PFSK-1 (cell line): Measurements from ENCODE around the gene NDST1.

Experiments
- POLR2AphosphoS5 ChIP-seq: IDR thresholded peaks from 2 replicates; pipeline ENCODE4 v1.6.1; 2012; ENCODE audit warnings: low read depth, mild to moderate bottlenecking, control low read depth, low read length, moderate library complexity
- TAF1 ChIP-seq: IDR thresholded peaks from 2 replicates; pipeline ENCODE4 v1.6.1; 2012; ENCODE audit warnings: low read length, control low read depth, borderline replicate concordance; ENCODE audit not compliant: insufficient read depth
- TF ChIP-seq, protein P1 (sequence below), 2 experiments: IDR thresholded peaks; 2 replicates each; pipeline versions ENCODE4 v1.6.1 to v1.8.0; 2011 to 2012; ENCODE audit warnings: low read depth in 2 of 2, low read length in 2 of 2, control low read depth in 1 of 2, inconsistent platforms in 1 of 2, mild to moderate bottlenecking in 1 of 2, moderate library complexity in 1 of 2; ENCODE audit not compliant: insufficient read depth in 1 of 2

GRCh38 chr5:150530423-150530822 is 22.5 kb downstream of the NDST1 start:
- TF ChIP-seq, protein P1, sequence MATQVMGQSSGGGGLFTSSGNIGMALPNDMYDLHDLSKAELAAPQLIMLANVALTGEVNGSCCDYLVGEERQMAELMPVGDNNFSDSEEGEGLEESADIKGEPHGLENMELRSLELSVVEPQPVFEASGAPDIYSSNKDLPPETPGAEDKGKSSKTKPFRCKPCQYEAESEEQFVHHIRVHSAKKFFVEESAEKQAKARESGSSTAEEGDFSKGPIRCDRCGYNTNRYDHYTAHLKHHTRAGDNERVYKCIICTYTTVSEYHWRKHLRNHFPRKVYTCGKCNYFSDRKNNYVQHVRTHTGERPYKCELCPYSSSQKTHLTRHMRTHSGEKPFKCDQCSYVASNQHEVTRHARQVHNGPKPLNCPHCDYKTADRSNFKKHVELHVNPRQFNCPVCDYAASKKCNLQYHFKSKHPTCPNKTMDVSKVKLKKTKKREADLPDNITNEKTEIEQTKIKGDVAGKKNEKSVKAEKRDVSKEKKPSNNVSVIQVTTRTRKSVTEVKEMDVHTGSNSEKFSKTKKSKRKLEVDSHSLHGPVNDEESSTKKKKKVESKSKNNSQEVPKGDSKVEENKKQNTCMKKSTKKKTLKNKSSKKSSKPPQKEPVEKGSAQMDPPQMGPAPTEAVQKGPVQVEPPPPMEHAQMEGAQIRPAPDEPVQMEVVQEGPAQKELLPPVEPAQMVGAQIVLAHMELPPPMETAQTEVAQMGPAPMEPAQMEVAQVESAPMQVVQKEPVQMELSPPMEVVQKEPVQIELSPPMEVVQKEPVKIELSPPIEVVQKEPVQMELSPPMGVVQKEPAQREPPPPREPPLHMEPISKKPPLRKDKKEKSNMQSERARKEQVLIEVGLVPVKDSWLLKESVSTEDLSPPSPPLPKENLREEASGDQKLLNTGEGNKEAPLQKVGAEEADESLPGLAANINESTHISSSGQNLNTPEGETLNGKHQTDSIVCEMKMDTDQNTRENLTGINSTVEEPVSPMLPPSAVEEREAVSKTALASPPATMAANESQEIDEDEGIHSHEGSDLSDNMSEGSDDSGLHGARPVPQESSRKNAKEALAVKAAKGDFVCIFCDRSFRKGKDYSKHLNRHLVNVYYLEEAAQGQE (IDR thresholded peaks at IDR 0.05; ENCODE audit: insufficient read depth in 1 of 2, low read depth in 2 of 2, low read length in 2 of 2) = no peak
- TF ChIP-seq TAF1 = no peak
- no peak for TF ChIP-seq POLR2AphosphoS5
